CD4-positive, alpha-beta T cell treated with Interleukin-17A for 4 hours (primary cell): Measurements from ENCODE around the gene C19orf47.

ENCODE experiments used
- DNase-seq: peaks from one replicate; pipeline ENCODE4 v3.0.0-alpha.2; 2020; ENCODE audit warnings: mixed read lengths

C19orf47 gene

DNA sequence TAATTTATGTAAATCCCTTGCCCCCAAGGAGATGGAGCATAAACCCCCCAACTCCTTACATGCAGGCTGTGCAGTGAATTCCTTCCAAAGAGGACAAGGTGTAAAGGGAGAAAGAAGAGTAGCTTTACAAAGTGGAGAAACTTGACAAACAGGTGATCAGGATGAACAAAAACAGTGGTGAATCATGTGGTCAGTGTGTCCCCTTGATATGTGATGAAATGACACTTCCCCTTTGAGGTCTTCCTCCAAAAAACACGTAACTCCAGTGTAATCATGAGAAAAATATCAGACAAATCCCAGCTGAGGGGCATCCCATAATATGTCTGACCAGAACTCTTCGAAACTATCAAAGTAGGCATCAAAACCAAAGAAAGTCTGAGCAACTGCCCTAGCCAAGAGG lies 33.5 kb downstream of the C19orf47 start:
- DNase-seq: no peak

GRCh38 chr19:40313229-40313983 lies 34.8 kb downstream of the C19orf47 start:
- DNase-seq: no peak

GRCh38 chr19:40312533-40312932 lies 35.7 kb downstream of the C19orf47 start:
- no peak for DNase-seq

DNA sequence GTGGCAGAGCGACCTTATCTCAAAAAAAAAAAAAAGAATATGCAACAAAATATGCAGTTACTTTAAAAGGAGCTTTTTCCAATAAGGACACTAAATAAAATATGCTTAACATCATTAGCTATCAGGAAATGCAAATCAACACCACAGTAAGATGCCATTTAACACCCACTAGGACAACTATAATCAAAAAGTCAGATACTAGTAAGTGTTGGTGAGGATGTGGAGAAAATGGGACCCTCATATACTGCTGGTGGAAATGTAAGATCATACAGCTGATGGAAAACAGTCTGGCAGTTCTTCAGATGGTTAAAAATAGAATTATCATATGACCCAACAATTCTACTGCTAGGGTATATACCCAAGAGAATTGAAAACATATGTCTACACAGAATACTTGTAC lies 38.5 kb downstream of the C19orf47 start:
- DNase-seq: no peak

- DNase-seq: peak; percentile 82
These were observed 42.8 kb downstream of the C19orf47 start for GRCh38 chr19:40305403-40305802.

GRCh38 chr19:40304306-40304705 lies 43.9 kb downstream of the C19orf47 start:
- no peak for DNase-seq

GRCh38 chr19:40303765-40304164 lies 44.4 kb downstream of the C19orf47 start:
- no peak for DNase-seq

GRCh38 chr19:40302224-40303011 lies 45.8 kb downstream of the C19orf47 start:
- DNase-seq: no peak

GRCh38 chr19:40300668-40301067 lies 47.5 kb downstream of the C19orf47 start:
- no peak for DNase-seq

- DNase-seq: no peak
These were observed 50.2 kb downstream of the C19orf47 start for GRCh38 chr19:40298026-40298425.

- DNase-seq: no peak
These were observed 53.6 kb downstream of the C19orf47 start for GRCh38 chr19:40294560-40294959.

GRCh38 chr19:40286971-40287421 lies 61.2 kb downstream of the C19orf47 start:
- DNase-seq: no peak

GRCh38 chr19:40286235-40286970 lies 61.8 kb downstream of the C19orf47 start:
- no peak for DNase-seq

GRCh38 chr19:40285353-40286234 lies 62.6 kb downstream of the C19orf47 start:
- peak; percentile 98 for DNase-seq

GRCh38 chr19:40284501-40285352 lies 63.5 kb downstream of the C19orf47 start, which contains the start of gene AKT2:
Gene AKT2 (minus strand): TSS chr19:40285345. CDS start chr19:40265267, 20,078 bp downstream.
- no peak for DNase-seq

- no peak for DNase-seq
These were observed 64.0 kb downstream of the C19orf47 start for GRCh38 chr19:40284251-40284500.

- DNase-seq: no peak
These were observed 64.6 kb downstream of the C19orf47 start for GRCh38 chr19:40283414-40284250.

- DNase-seq: no peak
These were observed 65.3 kb downstream of the C19orf47 start for GRCh38 chr19:40282920-40283319.

DNA sequence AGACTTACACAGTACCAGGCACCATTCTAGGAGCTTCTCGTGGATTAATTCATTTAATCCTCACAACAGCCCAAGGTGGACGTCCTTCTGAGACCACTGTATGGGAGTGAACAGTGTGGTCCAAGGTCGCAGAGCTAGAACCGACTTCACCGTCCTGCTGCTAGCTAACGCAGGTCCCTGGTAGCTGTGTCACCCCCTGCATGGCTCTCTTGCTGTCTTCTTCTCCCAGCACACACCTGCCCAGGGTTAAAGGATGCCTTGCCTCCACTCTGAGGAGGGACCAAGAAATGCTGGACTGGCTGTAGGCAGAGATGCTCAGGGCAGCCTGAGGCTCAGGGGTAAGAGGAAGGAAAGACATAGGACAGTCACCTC lies 66.0 kb downstream of the C19orf47 start:
- DNase-seq: no peak

DNA sequence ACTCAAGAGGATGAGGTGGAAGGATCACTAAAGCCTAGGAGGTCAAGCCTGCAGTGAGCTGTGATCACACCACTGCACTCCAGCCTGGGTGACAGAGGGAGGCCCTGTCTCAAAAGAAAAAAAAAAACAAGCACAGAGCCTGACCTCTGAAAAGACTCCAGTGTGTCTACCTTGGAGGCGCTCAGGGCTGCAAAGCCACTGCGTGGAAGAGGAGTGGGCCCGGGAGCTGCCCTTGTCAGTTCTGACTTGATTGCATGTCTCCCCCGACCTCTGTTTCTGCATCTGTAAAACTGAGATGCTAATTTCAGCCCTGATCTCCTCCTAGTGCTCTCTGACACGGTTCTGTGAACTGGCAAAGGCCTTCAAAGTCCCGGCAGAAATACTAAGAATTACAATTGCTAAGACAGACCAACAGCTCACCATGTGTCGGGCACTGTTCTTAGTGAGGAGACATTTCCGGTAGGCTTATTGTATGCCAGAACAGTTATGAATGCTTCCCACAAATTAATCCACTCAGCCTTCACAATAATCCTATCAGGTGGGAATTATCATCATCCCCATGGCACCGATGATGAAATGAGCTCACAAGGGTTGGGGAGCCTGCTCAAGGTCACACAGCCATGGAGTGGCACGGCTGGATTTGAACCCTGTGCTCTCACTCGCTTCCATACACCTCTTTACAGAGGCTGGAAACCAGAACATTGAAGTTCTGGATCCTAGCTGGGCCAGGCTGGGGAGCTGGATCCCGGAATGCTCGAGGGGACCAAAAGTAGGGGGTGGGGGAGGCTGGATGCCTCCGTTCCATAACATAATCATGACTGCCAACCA lies 66.6 kb downstream of the C19orf47 start:
- DNase-seq: no peak
